Measurements from ENCODE around the gene NAA10.

NAA10 gene

GRCh38 chrX:153944140-153944799 is 9.4 kb upstream of the NAA10 start, which contains the start of gene RENBP (continued):
- TF ChIP-seq PRDM2 (tag by site-specific recombination; IDR thresholded peaks at IDR 0.05; ENCODE audit: borderline replicate concordance): no peak

- ChIA-PET POLR2A (interaction anchor here (1.3 kb wide), 1 partner anchor 14 kb away, joined by 8 read pairs; no protein-coding TSS in a partner anchor), CTCF (no interaction called here)
- Histone ChIP-seq H3K4me1 (ENCODE audit: control insufficient read depth, insufficient read depth, low read length) (no peaks in the 10 kb centered on the region; the same call in 1 of the 2 replicates), H3K4me3 (ENCODE audit: low read depth, low read length) (no peak overlapping the region), H3K9me3 (ENCODE audit: control insufficient read depth, insufficient read depth, low read depth, low read length) (no peaks in the 10 kb centered on the region), H3K36me3 (ENCODE audit: control insufficient read depth in 2 of 2, insufficient read depth in 1 of 2, low read length in 2 of 2) (peaks cover 0 to 3% of the 10 kb centered on the region in 2 experiments; a peak in 1 of 3 replicates), H3K27ac (ENCODE audit: extremely low read depth, low read depth, low read length) (no peak overlapping the region)
- no peak for TF ChIP-seq YY2 (tag by site-specific recombination; IDR thresholded peaks at IDR 0.05)
- no peak for TF ChIP-seq EGR2 (tag by site-specific recombination; IDR thresholded peaks at IDR 0.05; ENCODE audit: low read depth)
- TF ChIP-seq ZNF654 (tag by site-specific recombination; IDR thresholded peaks at IDR 0.05; ENCODE audit: low read depth): no peak
- TF ChIP-seq ZNF133 (tag by site-specific recombination; IDR thresholded peaks at IDR 0.05): no peak
- no peak for TF ChIP-seq CTCF (tag by site-specific recombination; IDR thresholded peaks at IDR 0.05)
- TF ChIP-seq ZNF398 (tag by site-specific recombination; IDR thresholded peaks at IDR 0.05): no peak
- TF ChIP-seq ZNF600 (tag by site-specific recombination; IDR thresholded peaks at IDR 0.05): no peak
- TF ChIP-seq ZNF362 (tag by site-specific recombination; IDR thresholded peaks at IDR 0.05): peak; percentile 40; the same call in 1 of the 2 replicates
- no peak for TF ChIP-seq ZXDB (tag by site-specific recombination; IDR thresholded peaks at IDR 0.05)
- TF ChIP-seq KLF17 (tag by site-specific recombination; IDR thresholded peaks at IDR 0.05): peak; percentile 65
- no peak for TF ChIP-seq PRDM2 (tag by site-specific recombination; IDR thresholded peaks at IDR 0.05; ENCODE audit: borderline replicate concordance)
- TF ChIP-seq ZNF791 (tag by site-specific recombination; IDR thresholded peaks at IDR 0.05): no peak
- TF ChIP-seq ZNF266 (tag by site-specific recombination; IDR thresholded peaks at IDR 0.05; ENCODE audit: low read depth): no peak
These were observed 6.8 kb upstream of the NAA10 start for GRCh38 chrX:153941336-153942252.
